Activated naive CD4-positive, alpha-beta T cell treated with anti-CD3 and anti-CD28 coated beads, Interleukin-2, amount 50 U/mL, for 24 hours (primary cell): ENCODE data around the gene DYSF.
"Not testable (repeated sequence)": the region's sequence is repeated elsewhere in the genome, so short reads cannot be mapped to it uniquely, and the experiment has no call there.

Source experiments
- H3K27ac Mint-ChIP-seq: one replicate; pipeline ENCODE4 v1.8.0; 2021; ENCODE audit warnings: mild to moderate bottlenecking, mixed read lengths
- H3K27me3 Mint-ChIP-seq: one replicate; pipeline ENCODE4 v1.8.0; 2021; ENCODE audit warnings: mixed read lengths
- H3K36me3 Mint-ChIP-seq: one replicate; pipeline ENCODE4 v1.8.0; 2021; ENCODE audit warnings: mixed read lengths
- H3K4me1 Mint-ChIP-seq: one replicate; pipeline ENCODE4 v1.8.0; 2021; ENCODE audit warnings: mixed read lengths
- H3K4me3 Mint-ChIP-seq: one replicate; pipeline ENCODE4 v1.8.0; 2021; ENCODE audit warnings: mild to moderate bottlenecking, mixed read lengths
- H3K9me3 Mint-ChIP-seq: one replicate; pipeline ENCODE4 v1.8.0; 2021; ENCODE audit warnings: mixed read lengths

DYSF gene

DNA sequence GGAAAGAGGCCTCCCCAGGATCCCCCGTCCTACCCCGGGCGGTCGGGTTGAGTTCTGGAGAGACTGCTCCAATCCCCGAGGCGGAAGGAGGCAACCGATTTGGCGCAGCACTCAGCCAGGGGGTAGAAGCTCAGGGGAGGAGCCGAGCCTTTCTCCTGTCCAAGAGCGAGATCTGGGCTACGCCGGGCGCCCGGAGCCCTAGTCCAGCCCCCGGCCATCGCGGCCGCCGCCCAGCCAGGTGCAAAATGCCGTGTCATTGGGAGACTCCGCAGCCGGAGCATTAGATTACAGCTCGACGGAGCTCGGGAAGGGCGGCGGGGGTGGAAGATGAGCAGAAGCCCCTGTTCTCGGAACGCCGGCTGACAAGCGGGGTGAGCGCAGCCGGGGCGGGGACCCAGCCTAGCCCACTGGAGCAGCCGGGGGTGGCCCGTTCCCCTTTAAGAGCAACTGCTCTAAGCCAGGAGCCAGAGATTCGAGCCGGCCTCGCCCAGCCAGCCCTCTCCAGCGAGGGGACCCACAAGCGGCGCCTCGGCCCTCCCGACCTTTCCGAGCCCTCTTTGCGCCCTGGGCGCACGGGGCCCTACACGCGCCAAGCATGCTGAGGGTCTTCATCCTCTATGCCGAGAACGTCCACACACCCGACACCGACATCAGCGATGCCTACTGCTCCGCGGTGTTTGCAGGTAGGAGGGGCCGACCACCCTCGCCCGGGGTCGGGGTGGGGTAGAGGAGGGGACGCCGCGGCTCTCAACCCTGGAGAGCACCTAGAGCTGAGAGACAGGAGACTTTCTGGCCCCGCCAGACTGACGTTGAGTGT, at the start of gene DYSF:
DYSF (plus strand) TSS at position 158 of the 817 bp plus-strand sequence.
- H3K27ac Mint-ChIP-seq: peak within 1 kb of the TSS; percentile 2

DNA sequence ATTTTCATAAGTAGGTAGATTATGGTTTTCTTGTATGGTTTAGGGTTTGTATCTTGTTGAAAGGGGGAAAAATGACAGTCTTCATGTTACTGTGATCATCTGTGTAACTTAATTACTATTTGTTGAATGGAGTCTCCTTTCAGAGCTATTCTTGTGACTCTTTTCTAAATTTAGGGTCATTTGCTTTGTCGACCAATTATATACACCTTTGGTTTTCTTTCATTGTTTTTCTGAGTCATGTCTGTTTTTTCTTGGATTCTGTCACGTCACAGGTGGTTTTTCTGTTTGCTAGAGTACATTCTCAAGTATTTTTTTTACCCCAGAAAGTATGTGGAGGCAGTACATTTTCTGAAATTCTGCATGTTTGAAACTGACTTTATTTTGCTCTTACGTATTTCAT, 43.8 kb upstream of the DYSF start:
- Mint-ChIP-seq H3K4me1 (peaks cover 7% of the 10 kb centered on the region), H3K36me3 (peaks cover 29% of the 10 kb centered on the region), H3K9me3 (peaks cover 5% of the 10 kb centered on the region), H3K27me3 (no peaks in the 10 kb centered on the region), H3K27ac (peak overlapping the region; percentile 32), H3K4me3 (no peak overlapping the region)

More for the DNA sequence above, at the start of gene DYSF:
- Mint-ChIP-seq H3K27me3 (peaks cover 28% of the 10 kb centered on the region), H3K9me3 (no peaks in the 10 kb centered on the region), H3K36me3 (no peaks in the 10 kb centered on the region), H3K4me1 (peaks cover 23% of the 10 kb centered on the region), H3K4me3 (peak within 1 kb of the TSS; percentile 71)

DNA sequence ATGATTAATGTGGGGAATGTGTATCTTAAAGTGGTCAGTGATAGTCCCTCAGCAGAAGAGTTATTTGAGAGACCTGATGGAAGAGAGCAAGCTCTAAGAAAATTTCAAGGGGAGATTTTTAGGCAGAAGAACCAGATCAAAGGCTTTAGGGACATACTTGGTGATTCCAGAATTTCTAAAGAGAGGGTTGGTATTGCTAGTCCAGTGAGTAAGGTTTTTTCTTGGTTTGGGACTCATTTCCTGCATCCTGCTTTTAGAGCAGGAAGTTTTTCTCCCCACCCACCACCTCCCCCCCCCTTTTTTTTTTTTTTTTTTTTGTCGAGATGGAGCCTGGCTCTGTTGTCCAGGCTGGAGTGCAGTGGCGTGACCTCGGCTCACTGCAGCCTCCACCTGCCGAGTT, 42.7 kb upstream of the DYSF start:
- Mint-ChIP-seq H3K27ac (no peak overlapping the region), H3K4me3 (no peak overlapping the region), H3K4me1 (peaks cover 7% of the 10 kb centered on the region), H3K36me3 (peaks cover 26% of the 10 kb centered on the region), H3K9me3 (peaks cover 5% of the 10 kb centered on the region), H3K27me3 (no peaks in the 10 kb centered on the region)

DNA sequence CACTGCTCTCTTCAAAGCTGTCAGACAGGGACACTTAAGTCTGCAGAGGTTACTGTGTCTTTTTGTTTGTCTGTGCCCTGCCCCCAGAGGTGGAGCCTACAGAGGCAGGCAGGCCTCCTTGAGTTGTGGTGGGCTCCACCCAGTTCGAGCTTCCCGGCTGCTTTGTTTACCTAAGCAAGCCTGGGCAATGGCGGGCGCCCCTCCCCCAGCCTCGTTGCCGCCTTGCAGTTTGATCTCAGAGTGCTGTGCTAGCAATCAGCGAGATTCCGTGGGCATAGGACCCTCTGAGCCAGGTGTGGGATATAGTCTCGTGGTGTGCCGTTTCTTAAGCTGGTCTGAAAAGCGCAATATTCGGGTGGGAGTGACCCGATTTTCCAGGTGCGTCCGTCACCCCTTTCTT, 36.5 kb upstream of the DYSF start:
- peaks cover 13% of the 10 kb centered on the region for H3K4me1 Mint-ChIP-seq
- not testable (repeated sequence) for H3K27ac Mint-ChIP-seq, H3K9me3 Mint-ChIP-seq, H3K27me3 Mint-ChIP-seq, H3K36me3 Mint-ChIP-seq
- H3K4me3 Mint-ChIP-seq: peak overlapping the region; percentile 87

DNA sequence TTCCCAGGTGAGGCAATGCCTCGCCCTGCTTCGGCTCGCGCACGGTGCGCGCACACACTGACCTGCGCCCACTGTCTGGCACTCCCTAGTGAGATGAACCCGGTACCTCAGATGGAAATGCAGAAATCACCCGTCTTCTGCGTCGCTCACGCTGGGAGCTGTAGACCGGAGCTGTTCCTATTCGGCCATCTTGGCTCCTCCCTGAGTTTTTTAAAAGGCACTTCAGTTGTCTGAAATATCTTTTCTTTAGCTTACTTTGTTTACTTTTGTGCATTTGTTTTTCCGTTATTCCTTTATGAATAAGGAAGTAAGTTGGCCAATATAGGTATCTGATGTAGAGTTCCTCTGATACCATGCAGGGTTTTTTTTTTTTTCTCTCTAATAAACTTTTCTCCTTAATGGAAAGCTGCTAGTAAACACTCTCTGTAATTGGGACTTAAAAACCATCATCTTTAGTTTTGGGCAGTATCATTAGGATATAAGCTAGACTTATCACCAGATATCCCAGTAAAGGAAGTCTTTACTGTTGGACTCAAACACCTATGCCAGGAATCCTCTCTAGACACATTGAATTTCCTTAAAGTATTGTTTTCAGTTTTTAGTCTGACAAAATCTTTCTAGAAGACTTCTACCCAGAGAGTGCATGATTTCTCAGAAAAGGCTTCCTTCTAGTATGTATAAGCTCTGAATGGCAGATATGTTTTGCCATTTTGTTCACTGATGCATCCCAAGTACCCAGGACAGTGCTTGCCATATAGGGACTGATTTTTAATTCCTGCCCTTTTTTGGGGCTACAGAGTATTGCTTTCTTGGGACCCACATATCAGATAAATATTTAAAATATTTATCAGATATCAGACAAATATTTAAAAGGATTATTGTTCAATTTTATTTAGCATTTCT, 35.8 kb upstream of the DYSF start:
- H3K4me1 Mint-ChIP-seq: peaks cover 14% of the 10 kb centered on the region
- peak overlapping the region; percentile 87 for H3K4me3 Mint-ChIP-seq
- no peaks in the 10 kb centered on the region for H3K9me3 Mint-ChIP-seq
- peak overlapping the region; percentile 93 for H3K27ac Mint-ChIP-seq
- no peaks in the 10 kb centered on the region for H3K27me3 Mint-ChIP-seq
- H3K36me3 Mint-ChIP-seq: peaks cover 3% of the 10 kb centered on the region

DNA sequence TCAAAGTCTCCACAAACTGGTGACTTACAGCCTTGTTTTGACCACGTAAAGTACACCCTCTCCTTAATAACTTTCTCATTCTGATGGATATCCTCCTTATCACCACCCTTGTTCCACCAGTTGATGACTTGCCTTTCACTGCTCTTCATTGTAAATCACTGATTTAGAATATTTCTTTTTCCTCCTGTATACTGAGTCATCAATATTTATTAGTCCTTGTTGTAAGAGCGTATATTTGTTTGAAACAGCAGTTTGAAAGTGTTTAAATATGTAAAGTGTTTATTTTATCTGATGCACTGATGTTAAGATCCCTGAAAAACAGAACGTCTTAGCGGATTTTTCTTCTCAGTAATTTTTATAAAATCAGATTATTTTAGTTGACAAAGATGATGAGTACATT, 34.2 kb upstream of the DYSF start:
- peaks cover 8% of the 10 kb centered on the region for H3K36me3 Mint-ChIP-seq
- no peaks in the 10 kb centered on the region for H3K27me3 Mint-ChIP-seq
- no peaks in the 10 kb centered on the region for H3K9me3 Mint-ChIP-seq
- no peak overlapping the region for H3K4me3 Mint-ChIP-seq
- peaks cover 20% of the 10 kb centered on the region for H3K4me1 Mint-ChIP-seq
- no peak overlapping the region for H3K27ac Mint-ChIP-seq

DNA sequence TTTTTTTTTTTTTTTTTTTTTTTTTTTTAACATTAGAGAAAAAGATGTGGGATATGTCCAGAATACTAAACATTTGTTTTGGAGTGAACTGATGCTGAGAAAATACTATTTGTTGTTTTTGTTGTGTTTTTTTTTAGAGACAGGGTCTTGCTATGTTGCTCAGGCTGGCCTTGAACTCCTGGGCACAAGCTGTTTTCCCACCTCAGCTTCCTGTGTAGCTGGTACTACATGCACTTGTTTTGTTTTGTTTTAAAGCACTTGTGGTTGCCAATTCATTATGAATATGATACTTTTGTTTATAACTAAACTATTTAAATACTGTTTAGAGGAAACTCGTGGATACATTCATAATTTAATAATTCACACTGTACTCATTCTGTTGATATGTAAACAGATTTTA, 33.4 kb upstream of the DYSF start:
- Mint-ChIP-seq H3K9me3 (no peaks in the 10 kb centered on the region), H3K4me3 (no peak overlapping the region), H3K4me1 (peaks cover 20% of the 10 kb centered on the region), H3K27me3 (no peaks in the 10 kb centered on the region), H3K27ac (no peak overlapping the region), H3K36me3 (peaks cover 10% of the 10 kb centered on the region)

DNA sequence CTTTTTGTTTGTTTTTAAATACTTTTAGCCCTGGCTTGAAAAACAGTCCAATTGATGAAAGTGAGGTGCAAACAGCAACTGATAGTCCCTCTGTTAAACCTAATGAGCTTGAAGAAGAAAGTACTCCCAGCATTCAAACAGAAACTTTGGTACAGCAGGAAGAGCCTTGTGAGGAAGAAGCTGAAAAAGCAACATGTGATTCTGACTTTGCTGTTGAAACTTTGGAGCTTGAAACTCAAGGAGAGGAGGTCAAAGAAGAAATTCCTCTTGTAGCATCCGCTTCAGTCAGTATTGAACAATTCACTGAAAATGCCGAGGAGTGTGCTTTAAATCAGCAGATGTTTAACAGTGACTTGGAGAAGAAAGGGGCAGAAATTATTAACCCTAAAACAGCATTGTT, 30.6 kb upstream of the DYSF start:
- Mint-ChIP-seq H3K36me3 (peaks cover 21% of the 10 kb centered on the region), H3K4me3 (no peak overlapping the region), H3K27me3 (no peaks in the 10 kb centered on the region), H3K27ac (peak overlapping the region; percentile 23), H3K4me1 (peaks cover 14% of the 10 kb centered on the region), H3K9me3 (no peaks in the 10 kb centered on the region)

DNA sequence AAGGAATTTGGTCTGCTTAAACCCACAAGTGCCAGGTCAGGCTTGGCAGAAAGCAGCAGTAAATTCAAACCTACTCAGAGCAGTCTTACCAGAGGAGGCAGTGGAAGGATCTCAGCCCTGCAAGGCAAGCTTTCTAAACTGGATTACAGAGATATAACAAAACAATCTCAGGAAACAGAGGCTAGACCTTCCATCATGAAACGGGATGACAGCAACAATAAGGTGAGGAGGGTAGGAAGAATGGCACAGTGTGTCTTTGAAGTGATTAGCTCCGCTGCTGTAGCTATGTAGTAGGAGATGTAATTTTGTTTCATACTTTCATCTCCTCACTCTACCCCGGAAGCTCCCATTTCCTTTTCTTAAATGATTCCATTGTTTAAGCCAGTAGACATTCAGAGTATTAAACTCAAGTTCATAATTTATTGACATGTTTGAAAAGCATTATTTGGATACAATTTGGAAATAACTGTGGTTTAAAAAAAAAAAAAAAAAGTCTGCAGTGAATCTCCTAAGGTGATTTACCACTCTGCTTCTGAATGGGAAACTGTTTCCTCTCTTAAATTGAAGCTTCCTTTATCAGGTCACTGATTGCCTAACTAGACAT, 29.4 kb upstream of the DYSF start:
- H3K9me3 Mint-ChIP-seq: no peaks in the 10 kb centered on the region
- H3K27me3 Mint-ChIP-seq: no peaks in the 10 kb centered on the region
- H3K27ac Mint-ChIP-seq: no peak overlapping the region
- H3K36me3 Mint-ChIP-seq: peaks cover 27% of the 10 kb centered on the region
- H3K4me1 Mint-ChIP-seq: peaks cover 11% of the 10 kb centered on the region
- H3K4me3 Mint-ChIP-seq: no peak overlapping the region

DNA sequence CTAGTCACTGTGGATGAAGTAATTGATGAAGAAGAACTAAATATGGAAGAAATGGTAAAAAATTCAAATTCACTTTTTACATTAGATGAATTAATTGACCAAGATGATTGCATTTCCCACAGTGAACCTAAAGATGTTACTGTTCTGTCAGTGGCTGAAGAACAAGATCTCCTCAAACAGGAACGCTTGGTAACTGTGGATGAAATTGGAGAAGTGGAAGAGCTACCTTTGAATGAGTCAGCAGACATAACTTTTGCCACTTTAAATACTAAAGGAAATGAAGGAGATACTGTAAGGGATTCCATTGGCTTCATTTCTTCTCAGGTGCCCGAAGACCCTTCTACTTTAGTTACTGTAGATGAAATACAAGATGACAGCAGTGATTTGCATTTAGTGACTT, 26.6 kb upstream of the DYSF start:
- Mint-ChIP-seq H3K27me3 (no peaks in the 10 kb centered on the region), H3K4me1 (peaks cover 7% of the 10 kb centered on the region), H3K9me3 (no peaks in the 10 kb centered on the region), H3K4me3 (no peak overlapping the region), H3K36me3 (peaks cover 26% of the 10 kb centered on the region), H3K27ac (peak overlapping the region; percentile 48)

DNA sequence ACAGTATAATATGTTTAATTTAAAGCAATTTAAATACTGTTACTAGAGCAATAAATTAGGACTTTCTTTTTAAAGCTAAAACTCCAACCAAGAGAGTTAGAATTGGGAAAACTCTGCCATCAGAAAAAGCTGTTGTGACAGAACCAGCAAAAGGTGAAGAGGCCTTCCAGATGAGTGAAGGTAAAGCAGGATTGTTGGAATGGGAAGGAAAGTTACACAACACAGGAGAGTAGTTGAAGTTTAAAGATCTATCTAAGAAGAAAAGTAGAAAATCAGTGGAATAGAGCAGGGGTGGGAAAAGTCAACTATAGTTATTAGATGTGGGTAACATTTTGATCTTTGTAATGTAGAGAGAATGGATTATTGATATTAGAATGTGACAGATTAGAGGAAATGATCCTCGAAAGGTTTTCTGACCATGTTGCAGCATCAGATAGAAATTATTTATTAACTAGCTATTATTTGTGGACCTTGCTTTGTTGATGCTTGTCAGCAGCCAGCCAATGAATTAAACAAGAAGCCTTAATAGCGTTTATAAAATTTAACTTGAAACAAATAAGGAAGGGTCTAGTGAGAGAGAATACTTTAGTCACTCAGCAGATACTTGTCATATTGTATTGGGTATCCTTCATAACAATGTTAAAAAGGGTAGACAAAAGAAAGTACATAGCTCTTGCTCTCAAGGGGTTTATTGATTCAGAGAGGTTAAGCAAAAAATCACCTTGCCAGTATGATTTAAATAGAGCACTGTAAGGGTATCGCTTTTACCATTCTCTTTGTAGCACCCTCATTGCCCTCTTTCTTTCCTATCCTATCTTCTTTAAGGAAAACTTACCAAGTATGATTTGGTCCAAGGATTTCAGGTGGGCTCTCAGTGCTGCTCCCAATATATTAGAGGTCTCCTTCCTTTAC, 24.6 kb upstream of the DYSF start:
- H3K27ac Mint-ChIP-seq: peak overlapping the region; percentile 1
- no peaks in the 10 kb centered on the region for H3K4me1 Mint-ChIP-seq
- peaks cover 24% of the 10 kb centered on the region for H3K36me3 Mint-ChIP-seq

DNA sequence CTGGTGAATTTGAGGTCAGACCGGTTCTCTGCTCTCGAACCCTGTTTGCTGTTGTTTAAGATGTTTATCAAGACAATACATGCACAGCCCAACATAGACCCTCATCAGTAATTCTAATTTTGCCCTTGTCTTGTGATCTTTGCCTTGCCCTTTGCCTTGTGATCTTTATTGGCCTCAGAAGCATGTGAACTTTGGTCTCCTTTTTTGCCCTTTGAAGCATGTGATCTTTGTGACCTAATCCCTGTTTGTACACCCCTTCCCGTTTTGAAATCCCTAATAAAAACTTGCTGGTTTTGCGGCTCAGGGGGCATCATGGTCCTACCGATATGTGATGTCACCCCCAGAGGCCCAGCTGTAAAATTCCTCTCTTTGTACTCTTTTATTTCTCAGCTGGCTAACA, 8.2 kb upstream of the DYSF start:
- H3K4me3 Mint-ChIP-seq, H3K9me3 Mint-ChIP-seq, H3K4me1 Mint-ChIP-seq, H3K27me3 Mint-ChIP-seq, H3K27ac Mint-ChIP-seq, H3K36me3 Mint-ChIP-seq: not testable (repeated sequence)

More for the DNA sequence above, 24.6 kb upstream of the DYSF start:
- no peaks in the 10 kb centered on the region for H3K9me3 Mint-ChIP-seq
- H3K4me3 Mint-ChIP-seq: no peak overlapping the region
- no peaks in the 10 kb centered on the region for H3K27me3 Mint-ChIP-seq

DNA sequence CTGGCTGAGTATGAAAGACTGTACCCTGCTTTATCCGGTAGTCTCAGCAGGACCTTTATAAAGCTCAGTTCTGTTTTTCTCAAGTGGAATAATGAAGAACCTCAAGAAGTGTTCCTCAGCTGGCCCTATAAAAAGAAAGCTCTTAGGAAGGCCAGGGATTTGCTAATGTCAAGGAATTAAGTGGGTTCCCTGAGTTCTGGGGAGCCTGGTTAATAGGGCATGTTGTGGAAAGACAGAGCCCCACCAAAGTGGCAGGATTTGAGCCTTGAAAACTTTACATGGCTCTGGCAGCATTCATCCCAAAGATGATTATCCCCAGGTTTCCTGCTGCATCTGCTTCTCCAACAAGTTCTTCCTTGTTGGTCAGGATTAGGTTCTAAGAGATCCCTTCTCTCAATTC, 6.9 kb upstream of the DYSF start:
- Mint-ChIP-seq H3K4me1 (no peaks in the 10 kb centered on the region), H3K27me3 (no peaks in the 10 kb centered on the region), H3K36me3 (peaks cover 2% of the 10 kb centered on the region), H3K27ac (no peak overlapping the region), H3K9me3 (no peaks in the 10 kb centered on the region), H3K4me3 (no peak overlapping the region)

DNA sequence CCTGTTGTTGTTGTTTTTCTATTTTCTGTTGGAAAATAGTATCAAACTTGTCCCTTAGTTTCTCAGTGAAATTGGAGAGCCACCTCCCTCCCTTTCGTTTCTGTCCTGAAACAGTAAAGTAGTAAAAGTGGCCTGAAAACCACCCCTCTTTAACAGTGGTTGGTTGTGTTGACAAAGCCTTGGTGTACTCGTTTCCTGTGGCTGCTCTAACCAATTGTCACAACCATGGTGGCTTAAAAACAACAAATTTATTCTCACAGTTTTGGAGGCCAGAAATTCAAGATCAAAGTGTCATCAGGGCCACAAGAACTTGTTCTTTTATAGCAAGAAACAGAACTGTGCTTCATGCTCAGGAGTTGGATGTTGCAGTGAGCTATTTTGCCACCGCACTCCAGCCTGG, 4.0 kb upstream of the DYSF start:
- Mint-ChIP-seq H3K9me3 (no peaks in the 10 kb centered on the region), H3K27ac (no peak overlapping the region), H3K36me3 (no peaks in the 10 kb centered on the region), H3K4me3 (no peak overlapping the region), H3K27me3 (peaks cover 13% of the 10 kb centered on the region), H3K4me1 (peaks cover 15% of the 10 kb centered on the region)

DNA sequence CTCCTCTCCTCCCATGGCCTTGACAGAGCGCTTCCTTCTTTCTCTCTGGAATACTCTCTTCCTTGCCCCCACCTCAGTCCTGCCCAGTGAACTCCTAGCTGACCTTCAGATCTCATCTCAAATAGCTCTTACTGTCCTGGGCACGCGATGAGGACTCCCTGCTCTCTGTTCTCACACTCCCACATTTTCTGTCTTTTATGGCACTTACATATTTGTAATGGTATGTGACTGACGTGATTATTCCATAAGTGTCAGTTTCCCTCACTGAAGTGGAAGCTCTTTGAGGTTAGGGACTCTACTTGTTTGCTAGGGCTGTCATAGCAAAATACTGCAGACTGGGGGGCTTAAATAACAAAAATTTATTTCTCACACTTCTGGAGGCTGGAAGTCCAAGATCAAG, 1.7 kb upstream of the DYSF start:
- H3K36me3 Mint-ChIP-seq: no peaks in the 10 kb centered on the region
- peaks cover 28% of the 10 kb centered on the region for H3K27me3 Mint-ChIP-seq
- no peak overlapping the region for H3K27ac Mint-ChIP-seq
- no peaks in the 10 kb centered on the region for H3K9me3 Mint-ChIP-seq
- H3K4me1 Mint-ChIP-seq: peaks cover 23% of the 10 kb centered on the region
- H3K4me3 Mint-ChIP-seq: no peak overlapping the region
